G401 (cell line): Measurements from ENCODE around the gene FHAD1. TPM values are rescaled to one million over a fixed set of nuclear protein-coding genes. Genes with fewer than 3 reads are reported as not detected.

ENCODE experiments used
- DNase-seq: peaks from one replicate; pipeline ENCODE4 v3.0.0-alpha.2; 2015; ENCODE audit warnings: low spot score
- in situ Hi-C: cut with HindIII; loops from 2 replicates; pipeline ENCODE4 v1.10.0; 2016; ENCODE audit warnings: low sequenced_read_pairs, mixed read lengths
- total RNA-seq: library from RNA; depleted of rRNA; stranded (reverse); fragments of >200 nt; shearing (Covaris generic); gene quantifications from 2 replicates; pipeline ENCODE4 v1.2.3, GENCODE V29; 2014

FHAD1 gene
- total RNA-seq, 1 experiment from 2014 or later: 24.0 TPM

- no peak for DNase-seq
- in situ Hi-C loops: no loop called here
These were observed 65.8 kb downstream of the FHAD1 start for GRCh38 chr1:15312626-15313411.

GRCh38 chr1:15314328-15315281 lies 67.6 kb downstream of the FHAD1 start:
- in situ Hi-C loops: no loop called here
- no peak for DNase-seq

DNA sequence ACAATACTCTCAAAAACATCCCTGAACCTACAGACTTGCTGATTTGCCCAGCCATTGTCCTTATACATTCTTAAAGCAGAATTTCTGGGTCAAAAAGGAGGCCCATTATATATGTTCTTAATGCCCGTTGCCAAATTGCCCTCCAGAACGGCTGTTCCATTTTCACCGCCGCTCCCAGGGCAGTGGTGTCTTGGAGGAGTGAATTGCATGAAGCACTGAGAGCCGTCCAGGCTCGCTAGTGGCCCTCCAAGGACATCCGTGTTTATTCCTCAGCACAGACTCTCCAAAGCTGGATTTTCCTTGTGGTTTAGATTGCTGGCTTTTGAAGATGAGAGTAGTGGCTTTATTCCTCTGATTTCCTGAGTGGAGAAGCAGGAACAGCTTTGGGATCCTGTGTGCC lies 68.8 kb downstream of the FHAD1 start:
- in situ Hi-C loops: no loop called here
- DNase-seq: no peak

DNA sequence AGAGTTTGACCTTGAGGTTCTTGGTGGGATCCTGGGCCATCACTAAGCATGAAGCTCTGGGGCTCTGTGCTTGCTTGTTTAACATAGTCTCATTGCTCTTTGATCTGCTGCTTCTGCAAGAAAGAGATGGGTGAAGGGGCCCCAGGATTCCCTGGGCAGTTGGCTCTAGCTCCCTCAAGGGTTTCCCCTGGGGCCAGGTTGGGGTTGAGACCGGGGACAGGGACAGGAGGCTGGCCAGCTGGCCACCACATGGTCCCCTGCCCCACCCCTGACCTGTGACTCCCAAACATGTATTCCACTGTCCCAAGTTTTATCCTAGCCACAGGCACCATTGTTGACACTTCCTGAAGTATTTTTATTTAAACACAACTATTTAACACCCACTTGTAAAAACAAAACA lies 69.5 kb downstream of the FHAD1 start:
- DNase-seq: no peak
- in situ Hi-C loops: no loop called here

- no peak for DNase-seq
- in situ Hi-C loops: loop anchor here (10.0 kb wide), 1 partner anchor 125 kb away; no protein-coding TSS in a partner anchor
These were observed 73.2 kb downstream of the FHAD1 start for GRCh38 chr1:15320267-15320666.

DNA sequence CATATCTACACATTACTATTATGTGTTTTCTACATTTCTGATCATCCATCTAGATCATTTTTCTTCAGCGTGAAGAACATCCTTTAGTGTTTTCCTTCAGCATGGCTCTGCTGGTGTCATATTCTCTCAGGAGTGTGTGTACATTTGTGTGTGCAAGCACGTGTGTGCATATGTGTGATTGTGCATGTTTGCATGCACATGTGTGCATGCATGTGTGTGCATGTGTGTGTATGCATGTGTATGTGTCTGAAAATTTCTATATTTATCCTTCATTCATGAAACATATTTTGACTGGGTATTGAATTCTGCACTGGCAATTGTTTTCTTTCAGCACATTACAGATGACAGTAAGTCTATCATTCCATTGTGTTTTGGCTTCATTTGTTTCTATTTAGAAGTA lies 74.6 kb downstream of the FHAD1 start:
- in situ Hi-C loops: loop anchor here (10.0 kb wide), 1 partner anchor 123 kb away; no protein-coding TSS in a partner anchor
- no peak for DNase-seq

DNA sequence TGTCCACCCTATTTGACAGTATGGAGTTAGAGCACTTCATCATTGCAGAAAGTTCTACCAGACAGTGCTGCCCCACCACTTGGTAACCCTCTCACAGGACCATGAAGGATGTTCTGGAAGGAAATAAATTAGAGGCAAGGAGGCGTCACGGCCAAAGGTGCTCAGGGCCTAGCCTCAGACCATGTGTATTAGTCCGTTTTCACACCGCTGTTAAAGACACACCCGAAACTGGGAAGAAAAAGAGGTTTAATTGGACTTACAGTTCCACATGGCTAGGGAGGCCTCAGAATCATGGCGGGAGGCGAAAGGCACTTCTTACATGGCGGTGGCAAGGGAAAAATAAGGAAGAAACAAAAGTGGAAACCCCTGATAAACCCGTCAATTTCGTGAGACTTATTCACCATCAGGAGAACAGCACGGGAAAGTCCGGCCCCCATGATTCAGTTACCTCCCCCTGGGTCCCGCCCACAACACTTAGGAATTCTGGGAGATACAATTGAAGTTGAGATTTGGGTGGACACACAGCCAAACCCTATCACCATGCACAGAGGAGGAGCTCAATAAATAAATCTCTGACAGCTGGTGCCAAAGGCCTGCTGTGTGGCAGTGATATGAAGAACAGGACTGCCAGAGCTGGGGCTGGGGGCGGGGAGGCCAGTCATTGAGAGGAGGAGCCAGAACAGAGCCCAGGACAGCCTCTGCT lies 75.8 kb downstream of the FHAD1 start:
- in situ Hi-C loops: loop anchor here (10.0 kb wide), 1 partner anchor 122 kb away; no protein-coding TSS in a partner anchor
- no peak for DNase-seq

DNA sequence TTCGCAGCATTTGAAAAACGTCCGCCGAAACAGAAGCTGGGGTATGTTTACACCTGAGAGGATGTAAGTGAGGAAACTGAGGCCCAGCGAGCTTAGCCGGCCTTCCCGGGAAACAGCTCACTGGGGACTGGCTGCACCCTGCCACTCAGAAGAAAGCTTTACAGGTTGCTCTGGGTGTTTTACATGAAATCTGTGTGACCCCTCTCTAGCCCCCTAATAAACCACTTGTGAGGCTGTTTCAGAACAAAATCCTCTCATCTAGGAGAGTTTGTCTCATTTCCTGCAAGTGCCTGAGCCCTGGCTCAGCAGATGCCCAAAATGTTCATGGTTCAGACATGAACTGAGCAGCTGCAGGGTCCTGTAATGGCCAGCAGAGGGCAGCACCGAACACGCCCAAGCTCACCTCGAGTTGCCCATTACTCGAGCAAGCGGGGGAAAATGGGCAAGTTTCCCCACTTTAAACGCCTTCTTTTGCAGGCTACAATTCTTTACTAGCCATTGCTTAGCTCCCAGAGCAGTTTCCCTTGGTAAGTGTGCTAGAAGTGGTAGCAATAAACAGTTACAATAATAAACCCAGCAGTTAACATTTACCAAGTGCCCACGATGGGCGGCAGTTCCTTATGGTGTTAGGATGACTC lies 76.4 kb downstream of the FHAD1 start:
- in situ Hi-C loops: loop anchor here (10.0 kb wide), 1 partner anchor 121 kb away; no protein-coding TSS in a partner anchor
- DNase-seq: peak; percentile 85

- no peak for DNase-seq
- in situ Hi-C loops: loop anchor here (10.0 kb wide), 1 partner anchor 121 kb away; no protein-coding TSS in a partner anchor
These were observed 77.2 kb downstream of the FHAD1 start for GRCh38 chr1:15323989-15324868.

DNA sequence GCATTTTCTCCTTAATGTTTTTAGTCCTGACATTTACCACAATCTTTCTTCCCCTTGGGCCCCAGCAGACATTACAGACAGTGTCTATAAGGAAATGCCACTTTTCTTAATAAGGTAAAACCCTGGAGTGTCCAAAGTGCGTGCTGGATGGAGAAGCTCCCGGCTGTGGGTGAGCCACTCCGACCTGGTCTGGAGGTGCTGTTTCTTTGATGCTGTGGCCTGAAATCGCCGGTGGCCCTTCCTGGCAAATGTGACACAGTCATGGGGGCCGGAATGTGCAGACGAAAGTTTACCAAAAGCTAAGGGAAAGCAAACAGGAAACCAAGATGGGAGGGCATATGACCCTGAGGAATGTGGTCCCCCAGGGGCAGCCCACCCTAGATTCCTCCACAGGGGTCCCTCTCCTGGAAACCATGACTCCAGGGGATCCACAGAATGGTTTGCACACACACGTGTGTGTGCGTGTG lies 77.9 kb downstream of the FHAD1 start:
- no peak for DNase-seq
- in situ Hi-C loops: loop anchor here (10.0 kb wide), 1 partner anchor 120 kb away; no protein-coding TSS in a partner anchor

DNA sequence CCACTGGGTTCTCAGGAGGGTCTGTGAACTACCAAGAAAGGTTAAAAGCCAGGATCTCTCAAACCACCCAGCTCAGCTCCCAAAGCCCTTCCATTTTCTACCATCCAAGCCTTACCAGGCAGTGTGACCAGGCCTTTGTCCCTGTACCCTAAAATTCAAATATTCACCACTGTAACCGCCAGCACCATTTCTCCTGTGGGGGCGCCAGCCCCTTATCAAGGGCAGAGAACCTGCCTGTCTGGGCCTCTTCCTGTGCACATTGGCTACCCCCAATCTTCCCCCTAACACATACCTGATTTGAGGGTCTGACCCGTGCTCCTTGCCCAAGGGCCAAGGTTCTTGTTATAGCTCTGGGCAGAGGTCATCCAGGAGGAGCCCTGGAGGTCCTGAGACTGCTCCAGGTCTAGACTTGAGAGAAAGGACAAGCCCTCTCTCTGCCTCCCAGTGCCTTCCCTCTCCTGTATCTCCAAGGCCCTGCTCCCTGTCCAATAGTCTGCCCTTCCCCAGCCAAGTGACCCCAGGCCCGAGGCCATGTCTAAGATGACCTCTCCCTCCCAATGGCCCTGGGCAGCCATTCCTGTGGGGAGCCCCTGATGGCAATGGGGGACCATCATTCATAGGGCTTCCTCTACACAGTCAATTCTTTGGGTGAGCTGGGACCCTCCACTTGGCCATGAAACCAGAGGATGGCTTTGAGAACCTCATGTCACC lies 78.5 kb downstream of the FHAD1 start:
- no peak for DNase-seq
- in situ Hi-C loops: loop anchor here (10.0 kb wide), 1 partner anchor 119 kb away; no protein-coding TSS in a partner anchor

GRCh38 chr1:15326691-15327588 lies 79.9 kb downstream of the FHAD1 start:
- DNase-seq: peak; percentile 57
- in situ Hi-C loops: loop anchor here (10.0 kb wide), 1 partner anchor 118 kb away; no protein-coding TSS in a partner anchor

DNA sequence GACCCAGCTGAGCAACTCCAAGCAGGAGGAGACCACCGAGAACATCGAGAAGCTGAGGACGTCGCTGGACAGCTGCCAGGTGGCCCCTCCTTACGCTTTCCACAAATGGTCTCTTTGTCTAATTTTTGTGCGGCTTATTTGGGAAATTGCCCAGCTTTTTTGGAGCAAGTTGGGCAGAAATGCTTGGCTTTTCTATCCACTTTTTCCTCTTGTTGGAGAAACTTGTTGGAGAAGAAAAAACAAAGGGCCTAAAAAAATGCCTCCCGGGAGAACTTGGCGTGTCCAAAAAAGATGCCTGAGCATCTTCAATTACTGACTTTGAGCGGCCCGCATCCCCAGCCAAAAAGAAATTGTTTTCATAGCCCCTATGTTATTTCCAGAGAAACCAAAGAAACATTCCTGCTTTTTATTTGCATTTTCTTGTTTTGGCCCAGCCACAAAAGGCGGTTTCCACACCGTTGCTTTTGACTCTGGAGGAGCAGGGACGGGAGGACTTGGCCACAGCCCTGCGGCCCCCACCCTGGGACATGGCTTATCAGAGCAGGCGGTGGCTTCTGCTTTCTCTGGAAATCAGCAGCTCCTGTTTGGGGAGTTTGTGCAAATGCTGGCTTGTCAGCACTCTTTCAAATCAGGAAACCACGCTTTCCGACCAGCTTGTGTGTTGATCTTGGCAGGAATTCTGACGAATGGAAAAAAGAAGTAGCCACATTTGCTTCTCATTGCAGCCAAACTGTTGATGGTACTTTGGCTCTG lies 81.5 kb downstream of the FHAD1 start:
- in situ Hi-C loops: loop anchor here (10.0 kb wide), 1 partner anchor 116 kb away; no protein-coding TSS in a partner anchor

DNA sequence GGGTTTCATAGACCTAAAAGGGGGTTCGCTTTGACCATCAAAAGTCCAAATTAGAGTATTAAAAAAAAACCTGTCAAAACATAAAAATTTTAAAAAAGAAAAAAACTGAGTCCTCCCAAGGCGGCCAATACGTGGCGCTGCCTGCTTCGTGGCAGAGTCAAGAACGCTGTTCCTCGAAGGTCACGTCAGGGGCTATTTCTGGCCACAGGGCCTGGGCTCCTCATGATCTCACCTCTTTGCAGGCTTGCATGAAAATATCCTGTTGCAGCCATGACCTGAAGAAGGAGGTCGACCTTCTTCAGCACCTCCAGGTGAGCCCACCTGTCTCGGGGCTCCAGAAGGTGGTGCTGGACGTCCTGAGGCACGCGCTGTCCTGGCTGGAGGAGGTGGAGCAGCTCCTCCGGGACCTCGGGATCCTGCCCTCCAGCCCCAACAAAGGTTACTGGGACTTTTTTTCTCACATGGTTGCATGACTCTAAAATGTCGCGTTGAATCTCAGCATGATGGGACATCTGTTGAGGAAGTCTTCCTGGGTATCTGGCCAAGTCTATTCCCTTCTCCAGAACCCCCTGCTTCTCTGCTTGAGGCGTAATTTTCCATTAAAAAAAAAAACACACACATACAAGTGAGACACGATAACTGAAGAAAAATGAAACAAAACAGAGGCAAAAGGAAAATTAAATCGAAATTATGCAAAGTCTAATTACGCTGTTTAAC lies 82.2 kb downstream of the FHAD1 start:
- in situ Hi-C loops: loop anchor here (10.0 kb wide), 1 partner anchor 116 kb away; no protein-coding TSS in a partner anchor
- DNase-seq: peak; percentile 76

More for the DNA sequence above, 81.5 kb downstream of the FHAD1 start:
- peak; percentile 83 for DNase-seq

DNA sequence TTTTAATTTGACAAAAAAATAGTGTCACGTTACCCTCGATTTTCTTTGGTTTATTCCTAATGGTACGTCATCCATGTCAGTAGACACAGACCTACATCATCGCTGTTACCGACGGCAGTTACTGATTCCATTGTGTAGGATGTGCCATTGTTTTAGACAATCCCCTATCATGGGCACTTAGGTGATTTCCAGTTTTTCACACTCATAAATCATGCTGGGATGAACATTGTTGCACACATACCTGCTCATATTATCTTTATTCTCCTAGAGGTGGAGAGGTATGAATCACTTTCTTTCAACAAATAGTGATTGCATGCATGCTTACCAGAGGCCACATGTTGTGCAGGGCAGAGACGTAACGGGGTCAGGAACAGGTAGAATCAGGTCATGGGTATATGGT lies 83.0 kb downstream of the FHAD1 start:
- no peak for DNase-seq
- in situ Hi-C loops: no loop called here
